Measurements from ENCODE around the gene NRARP.

- TF ChIP-seq TAF1 (IDR thresholded peaks at IDR 0.05; ENCODE audit: low read depth) (no peak), TEAD4 (IDR thresholded peaks at IDR 0.05) (no peak), MAX (IDR thresholded peaks at IDR 0.05) (no peak), YY1 (IDR thresholded peaks at IDR 0.05; ENCODE audit: low read depth) (no peak), TCF12 (IDR thresholded peaks at IDR 0.05; ENCODE audit: low read depth) (no peak), CEBPB (IDR thresholded peaks at IDR 0.05) (no peak), ZBTB7A (IDR thresholded peaks at IDR 0.05; ENCODE audit: low read depth) (no peak), EP300 (IDR thresholded peaks at IDR 0.05; ENCODE audit: borderline replicate concordance) (no peak), CREB1 (IDR thresholded peaks at IDR 0.05; ENCODE audit: low read depth) (no peak), RAD21 (IDR thresholded peaks at IDR 0.05; ENCODE audit: low read depth) (no peak), EGR1 (IDR thresholded peaks at IDR 0.05) (no peak), FOXM1 (IDR thresholded peaks at IDR 0.05; ENCODE audit: borderline replicate concordance, low read depth) (no peak), USF1 (IDR thresholded peaks at IDR 0.05) (no peak)
- TF ChIP-seq, protein P1, sequence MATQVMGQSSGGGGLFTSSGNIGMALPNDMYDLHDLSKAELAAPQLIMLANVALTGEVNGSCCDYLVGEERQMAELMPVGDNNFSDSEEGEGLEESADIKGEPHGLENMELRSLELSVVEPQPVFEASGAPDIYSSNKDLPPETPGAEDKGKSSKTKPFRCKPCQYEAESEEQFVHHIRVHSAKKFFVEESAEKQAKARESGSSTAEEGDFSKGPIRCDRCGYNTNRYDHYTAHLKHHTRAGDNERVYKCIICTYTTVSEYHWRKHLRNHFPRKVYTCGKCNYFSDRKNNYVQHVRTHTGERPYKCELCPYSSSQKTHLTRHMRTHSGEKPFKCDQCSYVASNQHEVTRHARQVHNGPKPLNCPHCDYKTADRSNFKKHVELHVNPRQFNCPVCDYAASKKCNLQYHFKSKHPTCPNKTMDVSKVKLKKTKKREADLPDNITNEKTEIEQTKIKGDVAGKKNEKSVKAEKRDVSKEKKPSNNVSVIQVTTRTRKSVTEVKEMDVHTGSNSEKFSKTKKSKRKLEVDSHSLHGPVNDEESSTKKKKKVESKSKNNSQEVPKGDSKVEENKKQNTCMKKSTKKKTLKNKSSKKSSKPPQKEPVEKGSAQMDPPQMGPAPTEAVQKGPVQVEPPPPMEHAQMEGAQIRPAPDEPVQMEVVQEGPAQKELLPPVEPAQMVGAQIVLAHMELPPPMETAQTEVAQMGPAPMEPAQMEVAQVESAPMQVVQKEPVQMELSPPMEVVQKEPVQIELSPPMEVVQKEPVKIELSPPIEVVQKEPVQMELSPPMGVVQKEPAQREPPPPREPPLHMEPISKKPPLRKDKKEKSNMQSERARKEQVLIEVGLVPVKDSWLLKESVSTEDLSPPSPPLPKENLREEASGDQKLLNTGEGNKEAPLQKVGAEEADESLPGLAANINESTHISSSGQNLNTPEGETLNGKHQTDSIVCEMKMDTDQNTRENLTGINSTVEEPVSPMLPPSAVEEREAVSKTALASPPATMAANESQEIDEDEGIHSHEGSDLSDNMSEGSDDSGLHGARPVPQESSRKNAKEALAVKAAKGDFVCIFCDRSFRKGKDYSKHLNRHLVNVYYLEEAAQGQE (IDR thresholded peaks at IDR 0.05; ENCODE audit: low read depth), result no peak
These were observed 18.7 kb upstream of the NRARP start for GRCh38 chr9:137320555-137321384.
